Type B pancreatic cell (in vitro differentiated cells): ENCODE data around the gene OPRL1. TPM values are rescaled to one million over a fixed set of nuclear protein-coding genes. Genes with fewer than 3 reads are reported as not detected.

Source experiments
- DNase-seq: peaks from one replicate; pipeline ENCODE4 v3.0.0; 2021; ENCODE audit warnings: mixed read lengths; ENCODE audit not compliant: unreplicated experiment; ENCODE audit errors: extremely low spot score
- H3K27ac Mint-ChIP-seq: 2 replicates; pipeline ENCODE4 v1.8.0; 2021; ENCODE audit warnings: mild to moderate bottlenecking, mixed read lengths
- H3K27me3 Mint-ChIP-seq: 2 replicates; pipeline ENCODE4 v1.8.0; 2021; ENCODE audit warnings: mixed read lengths
- H3K36me3 Mint-ChIP-seq: 2 replicates; pipeline ENCODE4 v1.8.0; 2021; ENCODE audit warnings: mixed read lengths
- H3K4me1 Mint-ChIP-seq: one replicate; pipeline ENCODE4 v1.8.0; 2021; ENCODE audit warnings: mixed read lengths; ENCODE audit not compliant: unreplicated experiment
- H3K4me3 Mint-ChIP-seq: 2 replicates; pipeline ENCODE4 v1.8.0; 2021; ENCODE audit warnings: mild to moderate bottlenecking, mixed read lengths
- H3K9me3 Mint-ChIP-seq: 2 replicates; pipeline ENCODE4 v1.8.0; 2021; ENCODE audit warnings: mixed read lengths
- CTCF ChIP-seq: fragments of 200-600 bp; sonication (generic); conservative IDR thresholded peaks from 2 replicates; pipeline ENCODE4 v1.5.0; 2021; ENCODE audit warnings: antibody characterized with exemption, mild to moderate bottlenecking
- total RNA-seq: library from RNA; stranded (reverse); gene quantifications from 2 replicates; pipeline ENCODE4 v1.2.1, GENCODE V29; 2021; ENCODE audit warnings: low replicate concordance

The OPRL1 gene
- total RNA-seq, 1 donor from 2014 or later: 1.9 TPM

- no peak for DNase-seq
- Mint-ChIP-seq H3K9me3 (no peaks in the 10 kb centered on the region), H3K27me3 (no peaks in the 10 kb centered on the region), H3K4me3 (no peak overlapping the region), H3K36me3 (no peaks in the 10 kb centered on the region), H3K27ac (no peak overlapping the region), H3K4me1 (peaks cover 10% of the 10 kb centered on the region)
- TF ChIP-seq CTCF: no peak
Measured at GRCh38 chr20:64068386-64069208, 11.3 kb upstream of the OPRL1 start.

- no peaks in the 10 kb centered on the region for H3K9me3 Mint-ChIP-seq
- no peaks in the 10 kb centered on the region for H3K27me3 Mint-ChIP-seq
- H3K4me1 Mint-ChIP-seq: peaks cover 5% of the 10 kb centered on the region
- H3K27ac Mint-ChIP-seq: no peak overlapping the region
- DNase-seq: no peak
- no peaks in the 10 kb centered on the region for H3K36me3 Mint-ChIP-seq
- no peak overlapping the region for H3K4me3 Mint-ChIP-seq
- TF ChIP-seq CTCF: no peak
Measured at GRCh38 chr20:64069209-64069613, 10.7 kb upstream of the OPRL1 start.

- Mint-ChIP-seq H3K4me3 (no peak overlapping the region), H3K27ac (no peak overlapping the region), H3K27me3 (no peaks in the 10 kb centered on the region), H3K9me3 (no peaks in the 10 kb centered on the region), H3K4me1 (peaks cover 5% of the 10 kb centered on the region), H3K36me3 (no peaks in the 10 kb centered on the region)
- no peak for DNase-seq
- TF ChIP-seq CTCF: peak; percentile 89
Measured at GRCh38 chr20:64069614-64070243, 10.2 kb upstream of the OPRL1 start.

- no peaks in the 10 kb centered on the region for H3K36me3 Mint-ChIP-seq
- H3K9me3 Mint-ChIP-seq: no peaks in the 10 kb centered on the region
- no peaks in the 10 kb centered on the region for H3K27me3 Mint-ChIP-seq
- H3K4me3 Mint-ChIP-seq: no peak overlapping the region
- H3K4me1 Mint-ChIP-seq: peaks cover 1% of the 10 kb centered on the region
- no peak overlapping the region for H3K27ac Mint-ChIP-seq
- no peak for DNase-seq
- TF ChIP-seq CTCF: no peak
Measured at GRCh38 chr20:64070244-64070993, 9.5 kb upstream of the OPRL1 start.

- no peak for DNase-seq
- Mint-ChIP-seq H3K36me3 (no peaks in the 10 kb centered on the region), H3K9me3 (no peaks in the 10 kb centered on the region), H3K27ac (no peak overlapping the region), H3K4me3 (no peak overlapping the region), H3K4me1 (no peaks in the 10 kb centered on the region), H3K27me3 (no peaks in the 10 kb centered on the region)
- TF ChIP-seq CTCF: no peak
Measured at GRCh38 chr20:64071341-64072332, 8.2 kb upstream of the OPRL1 start.
